ENCODE results near the gene CHCHD5.
"Not testable (repeated sequence)": the region's sequence is repeated elsewhere in the genome, so short reads cannot be mapped to it uniquely, and the experiment has no call there.

The CHCHD5 gene

DNA sequence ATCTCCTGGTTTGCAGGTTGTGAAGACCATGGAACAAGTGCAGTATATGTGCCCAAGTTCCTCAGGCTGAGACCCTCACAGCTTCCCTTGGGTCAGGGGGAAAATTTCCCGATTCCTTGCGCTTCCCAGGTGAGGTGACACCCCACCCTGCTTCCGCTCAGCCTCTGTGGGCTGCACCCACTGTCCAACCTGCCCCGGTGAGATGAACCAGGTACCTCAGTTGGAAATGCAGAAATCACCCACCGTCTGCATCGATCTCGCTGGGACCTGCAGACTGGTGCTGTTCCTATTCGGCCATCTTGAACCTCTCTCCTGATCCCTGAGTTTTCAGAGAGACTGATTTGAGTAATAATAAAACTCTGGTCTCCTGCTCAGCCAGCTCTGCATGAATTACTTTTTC, 30.6 kb downstream of the CHCHD5 start:
- H3K79me2 ChIP-seq (ENCODE audit: control insufficient read depth, low read length): no peaks in the 10 kb centered on the region
- H3K27ac ChIP-seq (ENCODE audit: low read depth, low read length): no peak overlapping the region
- no peaks in the 10 kb centered on the region for H3K36me3 ChIP-seq (ENCODE audit: control insufficient read depth, low read length)
- no peak for TF ChIP-seq EZH2phosphoT487 (IDR thresholded peaks at IDR 0.05; ENCODE audit: borderline replicate concordance, low read length)
- TF ChIP-seq, protein P1, sequence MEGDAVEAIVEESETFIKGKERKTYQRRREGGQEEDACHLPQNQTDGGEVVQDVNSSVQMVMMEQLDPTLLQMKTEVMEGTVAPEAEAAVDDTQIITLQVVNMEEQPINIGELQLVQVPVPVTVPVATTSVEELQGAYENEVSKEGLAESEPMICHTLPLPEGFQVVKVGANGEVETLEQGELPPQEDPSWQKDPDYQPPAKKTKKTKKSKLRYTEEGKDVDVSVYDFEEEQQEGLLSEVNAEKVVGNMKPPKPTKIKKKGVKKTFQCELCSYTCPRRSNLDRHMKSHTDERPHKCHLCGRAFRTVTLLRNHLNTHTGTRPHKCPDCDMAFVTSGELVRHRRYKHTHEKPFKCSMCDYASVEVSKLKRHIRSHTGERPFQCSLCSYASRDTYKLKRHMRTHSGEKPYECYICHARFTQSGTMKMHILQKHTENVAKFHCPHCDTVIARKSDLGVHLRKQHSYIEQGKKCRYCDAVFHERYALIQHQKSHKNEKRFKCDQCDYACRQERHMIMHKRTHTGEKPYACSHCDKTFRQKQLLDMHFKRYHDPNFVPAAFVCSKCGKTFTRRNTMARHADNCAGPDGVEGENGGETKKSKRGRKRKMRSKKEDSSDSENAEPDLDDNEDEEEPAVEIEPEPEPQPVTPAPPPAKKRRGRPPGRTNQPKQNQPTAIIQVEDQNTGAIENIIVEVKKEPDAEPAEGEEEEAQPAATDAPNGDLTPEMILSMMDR (IDR thresholded peaks at IDR 0.05; ENCODE audit: low read depth, low read length, poor library complexity, severe bottlenecking): no peak
- H3K9me2 ChIP-seq (replicated peaks; ENCODE audit: control insufficient read depth, low read length): no peaks in the 10 kb centered on the region
- H3K4me2 ChIP-seq (ENCODE audit: low read length): no peak overlapping the region
- peaks cover 7% of the 10 kb centered on the region; the same call in 1 of the 2 replicates for H3K27me3 ChIP-seq (ENCODE audit: control insufficient read depth, low read length)
- H3K4me1 ChIP-seq (ENCODE audit: control insufficient read depth, low read length): no peaks in the 10 kb centered on the region
- H3F3A ChIP-seq (ENCODE audit: control insufficient read depth, insufficient read depth): no peaks in the 10 kb centered on the region
- H4K20me1 ChIP-seq (ENCODE audit: control insufficient read depth, insufficient read depth, low read depth, low read length): no peaks in the 10 kb centered on the region
- H3K9me3 ChIP-seq (ENCODE audit: control insufficient read depth, insufficient read depth, low read length): no peaks in the 10 kb centered on the region
- H3K4me3 ChIP-seq (ENCODE audit: low read length): no peak overlapping the region

DNA sequence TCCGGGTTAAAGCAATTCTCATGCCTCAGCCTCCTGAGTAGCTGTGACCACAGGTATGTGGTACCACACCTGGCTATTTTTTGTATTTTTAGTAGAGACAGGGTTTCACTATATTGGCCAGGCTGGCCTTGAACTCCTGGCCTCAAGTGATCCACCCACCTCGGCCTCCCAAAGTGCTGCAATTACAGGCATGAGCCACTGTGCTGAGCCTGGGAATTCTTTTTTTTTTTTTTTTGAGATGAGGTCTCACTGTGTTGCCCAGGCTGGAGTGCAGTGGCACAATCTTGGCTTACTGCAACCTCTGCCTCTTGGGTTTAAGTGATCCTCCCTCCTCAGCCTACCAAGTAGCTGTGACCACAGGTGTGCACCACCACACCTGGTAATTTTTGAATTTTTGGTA, 31.4 kb downstream of the CHCHD5 start:
- not testable (repeated sequence) for H3K4me1 ChIP-seq (ENCODE audit: control insufficient read depth, low read length); H3F3A ChIP-seq (ENCODE audit: control insufficient read depth, insufficient read depth); H3K4me2 ChIP-seq (ENCODE audit: low read length); H3K79me2 ChIP-seq (ENCODE audit: control insufficient read depth, low read length); H3K27me3 ChIP-seq (ENCODE audit: control insufficient read depth, low read length); H3K9me2 ChIP-seq (replicated peaks; ENCODE audit: control insufficient read depth, low read length); H3K4me3 ChIP-seq (ENCODE audit: low read length); H3K36me3 ChIP-seq (ENCODE audit: control insufficient read depth, low read length); H3K27ac ChIP-seq (ENCODE audit: low read depth, low read length); H4K20me1 ChIP-seq (ENCODE audit: control insufficient read depth, insufficient read depth, low read depth, low read length); H3K9me3 ChIP-seq (ENCODE audit: control insufficient read depth, insufficient read depth, low read length)

DNA sequence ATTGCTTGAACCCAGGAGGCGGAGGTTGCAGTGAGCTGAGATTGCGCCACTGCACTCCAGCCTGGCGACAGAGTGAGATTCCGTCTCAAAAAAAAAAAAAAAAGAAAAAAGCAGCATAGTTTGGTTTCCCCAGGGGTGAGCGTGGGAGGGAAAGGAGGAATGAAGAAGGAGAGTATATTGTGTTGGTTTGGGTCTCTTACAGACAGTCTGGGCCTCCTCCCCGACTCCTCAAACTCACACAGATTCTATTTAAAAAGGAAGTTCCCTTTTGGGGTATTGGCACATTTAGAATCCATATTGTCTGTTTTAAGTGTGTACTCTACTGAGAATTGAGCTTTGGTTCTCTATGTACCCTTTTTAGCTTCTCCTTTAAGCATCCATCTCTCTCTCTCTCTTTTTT, 34.0 kb downstream of the CHCHD5 start:
- peaks cover 7% of the 10 kb centered on the region; the same call in 1 of the 2 replicates for H3K27me3 ChIP-seq (ENCODE audit: control insufficient read depth, low read length)
- no peaks in the 10 kb centered on the region for H4K20me1 ChIP-seq (ENCODE audit: control insufficient read depth, insufficient read depth, low read depth, low read length)
- no peaks in the 10 kb centered on the region for H3F3A ChIP-seq (ENCODE audit: control insufficient read depth, insufficient read depth)
- H3K27ac ChIP-seq (ENCODE audit: low read depth, low read length): no peak overlapping the region
- no peak overlapping the region for H3K4me2 ChIP-seq (ENCODE audit: low read length)
- TF ChIP-seq, protein P1 (IDR thresholded peaks at IDR 0.05; ENCODE audit: low read depth, low read length, poor library complexity, severe bottlenecking): no peak
- no peak for TF ChIP-seq EZH2phosphoT487 (IDR thresholded peaks at IDR 0.05; ENCODE audit: borderline replicate concordance, low read length)
- no peaks in the 10 kb centered on the region for H3K4me1 ChIP-seq (ENCODE audit: control insufficient read depth, low read length)
- H3K9me3 ChIP-seq (ENCODE audit: control insufficient read depth, insufficient read depth, low read length): no peaks in the 10 kb centered on the region
- no peaks in the 10 kb centered on the region for H3K79me2 ChIP-seq (ENCODE audit: control insufficient read depth, low read length)
- H3K36me3 ChIP-seq (ENCODE audit: control insufficient read depth, low read length): no peaks in the 10 kb centered on the region
- H3K4me3 ChIP-seq (ENCODE audit: low read length): no peak overlapping the region
- H3K9me2 ChIP-seq (replicated peaks; ENCODE audit: control insufficient read depth, low read length): no peaks in the 10 kb centered on the region

DNA sequence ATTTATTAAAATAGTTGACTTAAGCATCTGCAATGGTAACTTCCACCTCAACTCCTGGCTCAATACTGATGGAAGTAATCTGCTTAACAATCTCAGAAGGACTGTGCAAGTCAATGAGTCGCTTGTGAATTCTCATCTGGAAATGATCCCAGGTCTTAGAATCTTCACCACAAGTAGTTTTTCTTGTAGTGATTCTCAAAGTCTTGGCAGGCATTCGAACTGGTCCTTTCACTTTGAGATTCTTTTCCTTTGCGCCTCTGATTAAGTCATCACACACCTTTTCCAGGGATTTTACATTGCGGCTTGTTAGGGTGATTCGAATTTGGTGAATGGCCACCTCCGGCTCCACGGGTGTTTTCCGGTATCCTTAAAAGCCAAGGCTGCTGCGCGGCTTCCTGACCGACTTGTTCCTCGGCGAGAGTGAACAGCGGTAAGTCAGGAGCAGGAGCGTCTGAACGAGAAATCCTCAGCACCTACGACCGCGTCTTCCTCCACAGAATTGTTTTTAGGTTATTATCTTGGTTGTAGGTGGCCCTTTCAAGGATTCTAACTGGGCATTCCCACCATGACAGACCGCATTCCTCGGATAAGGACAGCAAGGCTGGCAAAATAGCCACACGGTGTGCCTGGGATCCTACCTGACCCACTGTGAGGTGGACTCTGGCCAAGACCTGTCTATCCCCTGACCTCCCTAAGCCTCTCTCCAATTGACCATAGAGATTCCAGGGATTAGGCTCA, 37.5 kb downstream of the CHCHD5 start:
- TF ChIP-seq, protein P1 (IDR thresholded peaks at IDR 0.05; ENCODE audit: low read depth, low read length, poor library complexity, severe bottlenecking): no peak
- no peak for TF ChIP-seq EZH2phosphoT487 (IDR thresholded peaks at IDR 0.05; ENCODE audit: borderline replicate concordance, low read length)
- Histone ChIP-seq H3K36me3 (ENCODE audit: control insufficient read depth, low read length) (no peaks in the 10 kb centered on the region), H3F3A (ENCODE audit: control insufficient read depth, insufficient read depth) (no peaks in the 10 kb centered on the region), H3K4me3 (ENCODE audit: low read length) (no peak overlapping the region), H3K27me3 (ENCODE audit: control insufficient read depth, low read length) (peaks cover 3% of the 10 kb centered on the region; the same call in 1 of the 2 replicates), H3K4me2 (ENCODE audit: low read length) (no peak overlapping the region), H3K4me1 (ENCODE audit: control insufficient read depth, low read length) (peaks cover 7% of the 10 kb centered on the region; the same call in 1 of the 2 replicates), H3K79me2 (ENCODE audit: control insufficient read depth, low read length) (no peaks in the 10 kb centered on the region), H3K9me3 (ENCODE audit: control insufficient read depth, insufficient read depth, low read length) (no peaks in the 10 kb centered on the region), H3K27ac (ENCODE audit: low read depth, low read length) (no peak overlapping the region), H3K9me2 (replicated peaks; ENCODE audit: control insufficient read depth, low read length) (no peaks in the 10 kb centered on the region), H4K20me1 (ENCODE audit: control insufficient read depth, insufficient read depth, low read depth, low read length) (no peaks in the 10 kb centered on the region)

Data from DOHH2 (cell line).